GM23338 (cell line): ENCODE results near the gene C6orf15. TPM values are rescaled to one million over a fixed set of nuclear protein-coding genes. Genes with fewer than 3 reads are reported as not detected.

Experiments
- ATAC-seq: fragments of 200-7000 bp; cut with Tn5 transposase; 3 replicates; pipeline ENCODE4 v1.9.1; 2020
- DNase-seq: peaks from one replicate; pipeline ENCODE4 v3.0.0-alpha.2; 2015; ENCODE audit warnings: low spot score
- H2AFZ ChIP-seq: fragments of 200-600 bp; sonication (generic); 2 replicates; pipeline ENCODE4 v1.8.0; 2016; ENCODE audit warnings: antibody characterized with exemption, mild to moderate bottlenecking, moderate library complexity
- H3F3A ChIP-seq: fragments of 200-600 bp; sonication (generic); replicated peaks from 2 replicates; pipeline ENCODE4 v1.8.0; 2017; ENCODE audit warnings: antibody characterized with exemption, mixed run types, low read depth
- H3K27ac ChIP-seq: fragments of 200-600 bp; sonication (generic); 2 replicates; pipeline ENCODE4 v1.6.1; 2016; ENCODE audit warnings: low read depth
- H3K27me3 ChIP-seq: fragments of 200-600 bp; sonication (generic); 2 replicates; pipeline ENCODE4 v1.8.0; 2016; ENCODE audit warnings: mild to moderate bottlenecking, mixed run types, moderate library complexity; ENCODE audit not compliant: insufficient read depth
- H3K36me3 ChIP-seq: fragments of 200-600 bp; sonication (generic); 2 replicates; pipeline ENCODE4 v1.8.0; 2016; ENCODE audit warnings: mild to moderate bottlenecking; ENCODE audit not compliant: insufficient read depth
- H3K4me1 ChIP-seq: fragments of 200-600 bp; sonication (generic); 2 replicates; pipeline ENCODE4 v1.8.0; 2016; ENCODE audit warnings: mild to moderate bottlenecking, moderate library complexity; ENCODE audit not compliant: insufficient read depth
- H3K4me2 ChIP-seq: fragments of 200-600 bp; sonication (generic); 2 replicates; pipeline ENCODE4 v1.7.1; 2017; ENCODE audit warnings: mixed run types
- H3K4me3 ChIP-seq: fragments of 200-600 bp; sonication (generic); 2 replicates; pipeline ENCODE4 v1.6.1; 2016; ENCODE audit warnings: mixed run types
- H3K79me2 ChIP-seq: fragments of 200-600 bp; sonication (generic); replicated peaks from 2 replicates; pipeline ENCODE4 v1.8.0; 2017; ENCODE audit warnings: mild to moderate bottlenecking; ENCODE audit not compliant: insufficient read depth
- H3K9me2 ChIP-seq: fragments of 200-600 bp; sonication (generic); 2 replicates; pipeline ENCODE4 v1.8.0; 2017; ENCODE audit not compliant: insufficient read depth
- H4K20me1 ChIP-seq: fragments of 200-600 bp; sonication (generic); replicated peaks from 2 replicates; pipeline ENCODE4 v1.8.0; 2017; ENCODE audit warnings: mild to moderate bottlenecking; ENCODE audit not compliant: insufficient read depth
- H3K27ac Mint-ChIP-seq: 2 replicates; pipeline ENCODE4 v1.8.0; 2020; ENCODE audit warnings: inconsistent platforms, mild to moderate bottlenecking, moderate library complexity, mixed read lengths
- H3K27me3 Mint-ChIP-seq: 3 replicates; pipeline ENCODE4 v1.8.0; 2022; ENCODE audit warnings: low read depth, mild to moderate bottlenecking, moderate library complexity, mixed read lengths, inconsistent platforms; ENCODE audit not compliant: insufficient read depth, poor library complexity
- H3K36me3 Mint-ChIP-seq: 3 replicates; pipeline ENCODE4 v1.8.0; 2021; ENCODE audit warnings: low read depth, mild to moderate bottlenecking, inconsistent platforms, moderate library complexity, mixed read lengths
- H3K4me1 Mint-ChIP-seq: 3 replicates; pipeline ENCODE4 v1.8.0; 2020; ENCODE audit warnings: mild to moderate bottlenecking, inconsistent platforms, mixed read lengths
- H3K4me3 Mint-ChIP-seq: 3 replicates; pipeline ENCODE4 v1.8.0; 2021; ENCODE audit warnings: moderate library complexity, mild to moderate bottlenecking, inconsistent platforms, mixed read lengths
- H3K9me3 Mint-ChIP-seq: 3 replicates; pipeline ENCODE4 v1.8.0; 2020; ENCODE audit warnings: moderate library complexity, mild to moderate bottlenecking, inconsistent platforms, mixed read lengths
- CREB1 ChIP-seq: fragments of 250-450 bp; sonication (Bioruptor Pico); IDR thresholded peaks from 2 replicates; pipeline ENCODE4 v1.5.0; 2020; ENCODE audit warnings: low read depth, mild to moderate bottlenecking, moderate library complexity
- CTCF ChIP-seq, 2 experiments: fragments of 200-600 bp in 1 of 2; sonication (generic) in 1 of 2; conservative IDR thresholded peaks; 2 replicates each; pipeline versions ENCODE4 v1.5.1 to v1.6.1; 2016 to 2017; ENCODE audit warnings: antibody characterized with exemption in 2 of 2, low read depth in 2 of 2, mild to moderate bottlenecking in 2 of 2, moderate library complexity in 1 of 2
- EZH2 ChIP-seq: fragments of 200-600 bp; sonication (generic); IDR thresholded peaks from one replicate; pipeline ENCODE4 v1.8.0; 2017; ENCODE audit warnings: antibody characterized with exemption, mild to moderate bottlenecking, low read depth; ENCODE audit not compliant: unreplicated experiment
- EZH2phosphoT487 ChIP-seq: fragments of 200-600 bp; sonication (generic); IDR thresholded peaks from one replicate; pipeline ENCODE4 v1.8.1; 2018; ENCODE audit warnings: antibody characterized with exemption; ENCODE audit not compliant: unreplicated experiment
- JUNB ChIP-seq: IDR thresholded peaks from one replicate; pipeline ENCODE4 v1.6.1; 2016; ENCODE audit warnings: antibody characterized with exemption; ENCODE audit not compliant: unreplicated experiment
- NANOG ChIP-seq: IDR thresholded peaks from 2 replicates; pipeline ENCODE4 v1.6.1; 2016; ENCODE audit warnings: antibody characterized with exemption, borderline replicate concordance
- POLR2AphosphoS5 ChIP-seq: IDR thresholded peaks from 2 replicates; pipeline ENCODE4 v1.6.1; 2016; ENCODE audit warnings: antibody characterized with exemption, low read depth
- REST ChIP-seq: IDR thresholded peaks from one replicate; pipeline ENCODE4 v1.6.1; 2018; ENCODE audit warnings: antibody characterized with exemption; ENCODE audit not compliant: unreplicated experiment
- STAT1 ChIP-seq: IDR thresholded peaks from one replicate; pipeline ENCODE4 v1.6.1; 2016; ENCODE audit warnings: antibody characterized with exemption; ENCODE audit not compliant: unreplicated experiment
- ZNF462 ChIP-seq: fragments of 250-450 bp; sonication (Bioruptor Pico); IDR thresholded peaks from 2 replicates; pipeline ENCODE4 v1.5.0; 2020; ENCODE audit warnings: mild to moderate bottlenecking, moderate library complexity
- polyA plus RNA-seq: library from polyadenylated mRNA; unstranded; fragments of >200 nt; fragmentation: Nextera tagmentation; extraction: Ambion mirVana; gene quantifications from 2 replicates; pipeline ENCODE4 v1.2.1, GENCODE V29; 2016
- total RNA-seq: library from RNA; depleted of rRNA; stranded (reverse); fragments of >200 nt; shearing (Covaris generic); gene quantifications from 2 replicates; pipeline ENCODE4 v1.2.3, GENCODE V29; 2014

The C6orf15 gene
- total and polyA plus RNA-seq, 2 experiments from 2014 or later: not detected

GRCh38 chr6:31121131-31121790 lies 8.9 kb upstream of the C6orf15 start:
- Histone ChIP-seq H2AFZ (no peak overlapping the region), H3K27ac (no peak overlapping the region), H3K4me3 (no peak overlapping the region), H3K36me3 (no peaks in the 10 kb centered on the region), H3K27me3 (no peaks in the 10 kb centered on the region), H4K20me1 (no peaks in the 10 kb centered on the region), H3K9me2 (no peaks in the 10 kb centered on the region), H3K4me2 (no peak overlapping the region), H3F3A (no peaks in the 10 kb centered on the region), H3K79me2 (no peaks in the 10 kb centered on the region), H3K4me1 (no peaks in the 10 kb centered on the region)
- Mint-ChIP-seq H3K4me1 (peaks cover 8% of the 10 kb centered on the region; the same call in 2 of the 3 replicates), H3K27me3 (peaks cover 19% of the 10 kb centered on the region), H3K27ac (no peak overlapping the region), H3K4me3 (no peak overlapping the region), H3K9me3 (no peaks in the 10 kb centered on the region), H3K36me3 (no peaks in the 10 kb centered on the region)
- ATAC-seq (no peak), DNase-seq (no peak)
- no peak for TF ChIP-seq CREB1 (CRISPR knock-in tag)
- TF ChIP-seq NANOG: no peak
- no peak for TF ChIP-seq REST
- TF ChIP-seq ZNF462 (CRISPR knock-in tag): no peak
- no peak for TF ChIP-seq STAT1
- no peak for TF ChIP-seq POLR2AphosphoS5
- TF ChIP-seq EZH2phosphoT487: no peak
- no peak for TF ChIP-seq JUNB
- TF ChIP-seq CTCF (conservative IDR thresholded peaks at IDR 0.05; ENCODE audit: low read depth in 2 of 2): no peak
- no peak for TF ChIP-seq EZH2
